Measurements from ENCODE around the gene RAI14.
"Not testable (repeated sequence)": the region's sequence is repeated elsewhere in the genome, so short reads cannot be mapped to it uniquely, and the experiment has no call there.

Gene RAI14

GRCh38 chr5:34698109-34698419 is 41.9 kb downstream of the RAI14 start:
- CTCF ChIA-PET = no interaction called here

GRCh38 chr5:34698754-34699153 is 42.6 kb downstream of the RAI14 start:
- ChIA-PET POLR2A (no interaction called here), CTCF (no interaction called here)
- DNase-seq (ENCODE audit: extremely low spot score) = no peak
- TF ChIP-seq CTBP1 (IDR thresholded peaks at IDR 0.05; ENCODE audit: borderline replicate concordance) = no peak
- TF ChIP-seq BHLHE40 (IDR thresholded peaks at IDR 0.05; ENCODE audit: borderline replicate concordance) = no peak
- TF ChIP-seq FOXK2 (IDR thresholded peaks at IDR 0.05) = no peak
- TF ChIP-seq ARNT (IDR thresholded peaks at IDR 0.05) = no peak
- no peak for TF ChIP-seq ZNF384 (IDR thresholded peaks at IDR 0.05)
- no peak for TF ChIP-seq ELF4 (IDR thresholded peaks at IDR 0.05)
- TF ChIP-seq PKNOX1 (IDR thresholded peaks at IDR 0.05) = no peak
- no peak for TF ChIP-seq SP1 (IDR thresholded peaks at IDR 0.05)
- TF ChIP-seq FOXA1 (IDR thresholded peaks at IDR 0.05) = no peak
- TF ChIP-seq HDGF (IDR thresholded peaks at IDR 0.05; ENCODE audit: borderline replicate concordance) = no peak

More at GRCh38 chr5:34698109-34698419, 41.9 kb downstream of the RAI14 start:
- POLR2A ChIA-PET = no interaction called here
- TF ChIP-seq NFRKB (IDR thresholded peaks at IDR 0.05) = no peak
- TF ChIP-seq LEF1 (IDR thresholded peaks at IDR 0.05; ENCODE audit: borderline replicate concordance) = no peak
- no peak for TF ChIP-seq ARNT (IDR thresholded peaks at IDR 0.05)
- no peak for TF ChIP-seq ZNF384 (IDR thresholded peaks at IDR 0.05)
- no peak for TF ChIP-seq ELF4 (IDR thresholded peaks at IDR 0.05)
- no peak for TF ChIP-seq FOXM1 (IDR thresholded peaks at IDR 0.05; ENCODE audit: borderline replicate concordance)
- no peak for TF ChIP-seq FOXK2 (IDR thresholded peaks at IDR 0.05)
- TF ChIP-seq PKNOX1 (IDR thresholded peaks at IDR 0.05) = no peak
- TF ChIP-seq SP1 (IDR thresholded peaks at IDR 0.05) = no peak
- TF ChIP-seq SUZ12 (IDR thresholded peaks at IDR 0.05) = no peak
- TF ChIP-seq CTBP1 (IDR thresholded peaks at IDR 0.05; ENCODE audit: borderline replicate concordance) = no peak
- TF ChIP-seq HDGF (IDR thresholded peaks at IDR 0.05; ENCODE audit: borderline replicate concordance) = no peak
- no peak for TF ChIP-seq L3MBTL2 (conservative IDR thresholded peaks at IDR 0.05)
- no peak for DNase-seq (ENCODE audit: extremely low spot score)

- ChIA-PET CTCF (no interaction called here), POLR2A (interaction anchor here (0.7 kb wide), 1 partner anchor 44 kb away, joined by 3 read pairs; no protein-coding TSS in a partner anchor)
- no peak for DNase-seq (ENCODE audit: extremely low spot score)
- TF ChIP-seq ZNF384 (IDR thresholded peaks at IDR 0.05) (no peak), SP1 (IDR thresholded peaks at IDR 0.05) (no peak), ARNT (IDR thresholded peaks at IDR 0.05) (no peak), LEF1 (IDR thresholded peaks at IDR 0.05; ENCODE audit: borderline replicate concordance) (no peak), TARDBP (IDR thresholded peaks at IDR 0.05) (no peak), FOXA1 (IDR thresholded peaks at IDR 0.05) (no peak), BHLHE40 (IDR thresholded peaks at IDR 0.05; ENCODE audit: borderline replicate concordance) (no peak), L3MBTL2 (conservative IDR thresholded peaks at IDR 0.05) (no peak)
Measured at GRCh38 chr5:34699155-34700077, 43.3 kb downstream of the RAI14 start.

GRCh38 chr5:34700078-34700452 is 43.9 kb downstream of the RAI14 start:
- CTCF ChIA-PET = no interaction called here
- no peak for TF ChIP-seq PKNOX1 (IDR thresholded peaks at IDR 0.05)
- no peak for TF ChIP-seq LEF1 (IDR thresholded peaks at IDR 0.05; ENCODE audit: borderline replicate concordance)
- TF ChIP-seq FOXK2 (IDR thresholded peaks at IDR 0.05) = no peak
- no peak for TF ChIP-seq HDGF (IDR thresholded peaks at IDR 0.05; ENCODE audit: borderline replicate concordance)
- no peak for TF ChIP-seq ARNT (IDR thresholded peaks at IDR 0.05)
- TF ChIP-seq L3MBTL2 (conservative IDR thresholded peaks at IDR 0.05) = no peak
- TF ChIP-seq SUZ12 (IDR thresholded peaks at IDR 0.05) = no peak
- TF ChIP-seq SP1 (IDR thresholded peaks at IDR 0.05) = no peak
- TF ChIP-seq NFRKB (IDR thresholded peaks at IDR 0.05) = no peak
- no peak for TF ChIP-seq BHLHE40 (IDR thresholded peaks at IDR 0.05; ENCODE audit: borderline replicate concordance)
- no peak for TF ChIP-seq ZNF384 (IDR thresholded peaks at IDR 0.05)
- no peak for TF ChIP-seq FOXM1 (IDR thresholded peaks at IDR 0.05; ENCODE audit: borderline replicate concordance)
- no peak for TF ChIP-seq TARDBP (IDR thresholded peaks at IDR 0.05)
- no peak for TF ChIP-seq ELF4 (IDR thresholded peaks at IDR 0.05)
- POLR2A ChIA-PET = no interaction called here
- no peak for DNase-seq (ENCODE audit: extremely low spot score)

GRCh38 chr5:34701442-34701841 is 45.3 kb downstream of the RAI14 start:
- POLR2A ChIA-PET; DNase-seq (ENCODE audit: extremely low spot score): not testable (repeated sequence)
- CTCF ChIA-PET = interaction anchor here (0.6 kb wide), 1 partner anchor 41 kb away, joined by 5 read pairs; no protein-coding TSS in a partner anchor

GRCh38 chr5:34703767-34704713 is 47.9 kb downstream of the RAI14 start:
- ChIA-PET CTCF (interaction anchor here (1.1 kb wide), 1 partner anchor 18 kb away, joined by 4 read pairs; no protein-coding TSS in a partner anchor), POLR2A (interaction anchor here (0.6 kb wide), 1 partner anchor 211 kb away, joined by 3 read pairs; the partner anchor contains the start of genes BRIX1 and RAD1)
- TF ChIP-seq PKNOX1 (IDR thresholded peaks at IDR 0.05) = no peak
- TF ChIP-seq ELF4 (IDR thresholded peaks at IDR 0.05) = no peak
- TF ChIP-seq ZNF384 (IDR thresholded peaks at IDR 0.05) = no peak
- no peak for TF ChIP-seq L3MBTL2 (conservative IDR thresholded peaks at IDR 0.05)
- TF ChIP-seq CTBP1 (IDR thresholded peaks at IDR 0.05; ENCODE audit: borderline replicate concordance) = no peak
- TF ChIP-seq NFRKB (IDR thresholded peaks at IDR 0.05) = no peak
- no peak for DNase-seq (ENCODE audit: extremely low spot score)

Measured in HEK293T (cell line).